Thyroid gland (tissue), 4 donors: ENCODE measurements around the gene STARD10. TPM values are rescaled to one million over a fixed set of nuclear protein-coding genes. Genes with fewer than 3 reads are reported as not detected.

Source experiments
- DNase-seq, 2 donors: peaks; one replicate each; pipeline ENCODE4 v3.0.0-alpha.2; 2019
- H3K27ac ChIP-seq, 3 donors: fragments of 200-600 bp; sonication (generic); 1 replicate in 2 of 3; 2 replicates in 1 of 3; pipeline ENCODE4 v1.5.1; 2016 to 2019; ENCODE audit warnings: mild to moderate bottlenecking in 1 of 3, moderate library complexity in 1 of 3
- H3K27me3 ChIP-seq: fragments of 200-600 bp; sonication (generic); one replicate; pipeline ENCODE4 v1.5.1; 2019
- H3K36me3 ChIP-seq, 2 donors: fragments of 200-600 bp; sonication (generic); one replicate each; pipeline ENCODE4 v1.5.1; 2016 to 2019
- H3K4me1 ChIP-seq, 2 donors: fragments of 200-600 bp; sonication (generic); one replicate each; pipeline ENCODE4 v1.5.1; 2017 to 2019
- H3K4me3 ChIP-seq, 3 donors: fragments of 200-600 bp; sonication (generic); replicated peaks in 1 of 3; 1 replicate in 2 of 3; 2 replicates in 1 of 3; pipeline ENCODE4 v1.5.1; 2016; ENCODE audit warnings: mild to moderate bottlenecking in 1 of 3
- H3K9me3 ChIP-seq: fragments of 200-600 bp; sonication (generic); one replicate; pipeline ENCODE4 v1.5.1; 2017
- CTCF ChIP-seq, 6 experiments: fragments of 200-600 bp in 3 of 6; fragments of 450-650 bp in 3 of 6; sonication (generic) in 3 of 6; IDR thresholded peaks; one replicate each; pipeline ENCODE4 v1.5.1; 2016 to 2019; ENCODE audit warnings: antibody characterized with exemption in 6 of 6, mild to moderate bottlenecking in 2 of 6, inconsistent platforms in 1 of 6, moderate library complexity in 1 of 6
- POLR2A ChIP-seq, 2 donors: fragments of 450-650 bp; IDR thresholded peaks; one replicate each; pipeline ENCODE4 v1.6.1; 2017; ENCODE audit warnings: antibody characterized with exemption in 2 of 2, mild to moderate bottlenecking in 2 of 2, moderate library complexity in 1 of 2
- WGBS, 2 donors: methylation state at CpG; one replicate each; pipeline ENCODE4 v1.1.5; 2017; 5-methylcytosine and 5-hydroxymethylcytosine counted together
- intact Hi-C: fragments of 100-400 bp; cut with DNase I; formaldehyde crosslinking; loops from one replicate; pipeline ENCODE4 v1.15.1; 2023
- total RNA-seq, 4 donors: library from RNA; depleted of rRNA; stranded (reverse); fragments of >200 nt; gene quantifications; one replicate each; pipeline ENCODE4 v1.2.3, GENCODE V29; 2016

Gene STARD10
- total RNA-seq, 4 donors from 2014 or later: 67.7 to 113 (median 82.0) TPM

GRCh38 chr11:72818971-72819370 is 25.1 kb upstream of the STARD10 start:
- WGBS, 2 donors: 82 to 87% methylated on average over 4 of the region's 4 CpGs
- intact Hi-C loops: no loop called here
- Histone ChIP-seq H3K27ac (no peak overlapping the region), H3K4me1 (peaks cover 17 to 29% of the 10 kb centered on the region in 2 donors), H3K36me3 (no peaks in the 10 kb centered on the region), H3K9me3 (no peaks in the 10 kb centered on the region), H3K27me3 (no peaks in the 10 kb centered on the region), H3K4me3 (no peak overlapping the region)
- TF ChIP-seq POLR2A (IDR thresholded peaks at IDR 0.05) (no peak), CTCF (IDR thresholded peaks at IDR 0.05) (no peak)
- no peak for DNase-seq

- intact Hi-C loops: no loop called here
- H3K4me3 ChIP-seq: no peak overlapping the region
- no peaks in the 10 kb centered on the region for H3K27me3 ChIP-seq
- WGBS, 2 donors: 97 to 99% methylated on average over 4 of the region's 4 CpGs
- H3K9me3 ChIP-seq: no peaks in the 10 kb centered on the region
- no peaks in the 10 kb centered on the region for H3K36me3 ChIP-seq
- no peak overlapping the region for H3K27ac ChIP-seq
- TF ChIP-seq POLR2A (IDR thresholded peaks at IDR 0.05): no peak
- TF ChIP-seq CTCF (IDR thresholded peaks at IDR 0.05): no peak
- no peak for DNase-seq
- H3K4me1 ChIP-seq: peaks cover 25 to 31% of the 10 kb centered on the region in 2 donors
Measured at GRCh38 chr11:72817966-72818365, 24.1 kb upstream of the STARD10 start.

DNA sequence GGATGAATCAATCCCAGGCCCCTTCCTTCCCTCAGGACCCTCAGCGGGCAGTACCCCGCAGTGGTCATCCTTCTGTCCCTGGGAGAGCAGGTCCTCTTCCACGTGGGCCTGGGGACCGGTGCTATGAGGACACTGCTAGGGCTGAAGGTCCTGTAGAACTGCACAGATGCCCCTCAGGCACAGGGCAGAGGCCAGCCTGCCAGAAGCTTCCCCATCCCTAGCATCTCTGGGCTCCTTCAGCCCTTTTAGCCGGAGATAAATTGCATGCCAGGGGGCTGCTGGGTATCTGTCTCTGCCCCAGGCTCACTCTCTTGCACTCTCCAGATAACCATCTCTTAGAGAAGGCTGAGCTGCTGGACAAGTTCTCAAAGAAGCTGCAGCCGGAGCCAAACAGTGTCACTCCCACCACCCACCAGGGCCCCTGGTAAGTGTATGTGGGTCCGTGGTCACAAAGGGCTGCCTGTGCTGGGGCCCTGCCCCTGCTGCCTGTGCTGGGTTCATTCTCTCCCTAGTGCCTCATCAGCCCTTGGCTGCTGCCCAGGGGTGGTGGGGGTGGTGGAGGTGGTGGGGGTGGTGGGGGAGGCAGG is 22.6 kb upstream of the STARD10 start:
- no peak for DNase-seq
- Histone ChIP-seq H3K4me3 (no peak overlapping the region), H3K4me1 (peaks cover 30 to 32% of the 10 kb centered on the region in 2 donors)

DNA sequence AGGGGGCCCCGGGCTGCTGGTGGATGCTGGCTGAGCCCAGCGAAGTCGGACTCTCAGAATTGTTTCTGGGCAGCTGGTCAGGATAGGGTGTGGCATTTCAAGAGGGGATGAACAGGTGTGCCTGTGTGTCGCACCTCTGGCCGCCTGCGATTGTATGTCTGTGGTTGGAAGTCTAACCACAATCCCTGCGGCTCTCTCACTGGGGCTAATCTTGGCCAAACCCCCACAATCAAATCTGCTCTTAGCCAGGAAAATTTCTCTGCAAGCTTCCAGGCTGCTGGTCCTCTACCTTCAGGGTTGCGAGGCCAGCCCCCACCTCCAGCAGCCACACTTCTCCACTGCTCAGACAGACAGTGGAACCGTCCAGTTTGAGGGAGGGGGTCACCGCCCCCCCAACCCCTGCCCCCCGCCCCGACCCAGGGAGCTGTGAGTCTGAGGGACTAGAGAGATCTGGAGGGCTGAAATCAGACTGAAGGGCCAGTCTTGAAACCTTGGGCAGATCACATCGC is 21.3 kb upstream of the STARD10 start:
- 16 to 18% methylated on average over 5 to 11 of the region's 13 CpGs for WGBS, 2 donors
- no peaks in the 10 kb centered on the region for H3K9me3 ChIP-seq
- no peak for TF ChIP-seq CTCF (IDR thresholded peaks at IDR 0.05)
- TF ChIP-seq POLR2A (IDR thresholded peaks at IDR 0.05): no peak
- H3K4me3 ChIP-seq: peak overlapping the region; percentile 63 to 81 (median 69)
- no peak for DNase-seq
- H3K36me3 ChIP-seq: no peaks in the 10 kb centered on the region
- intact Hi-C loops: no loop called here
- peak overlapping the region in 2 of 3 donors; percentile 87 to 98 for H3K27ac ChIP-seq
- peaks cover 24 to 30% of the 10 kb centered on the region in 2 donors for H3K4me1 ChIP-seq
- H3K27me3 ChIP-seq: no peaks in the 10 kb centered on the region

More for the DNA sequence above, 22.6 kb upstream of the STARD10 start:
- intact Hi-C loops: no loop called here
- H3K9me3 ChIP-seq: no peaks in the 10 kb centered on the region
- no peaks in the 10 kb centered on the region for H3K27me3 ChIP-seq
- no peaks in the 10 kb centered on the region for H3K36me3 ChIP-seq
- WGBS, 2 donors: 72 to 94% methylated on average over 2 to 3 of the region's 7 CpGs
- TF ChIP-seq POLR2A (IDR thresholded peaks at IDR 0.05) (no peak), CTCF (IDR thresholded peaks at IDR 0.05) (no peak)
- H3K27ac ChIP-seq: no peak overlapping the region

- H3K4me1 ChIP-seq: peaks cover 24 to 30% of the 10 kb centered on the region in 2 donors
- peak within 1 kb of the TSS; percentile 68 to 98 (median 87) for H3K27ac ChIP-seq
- no peaks in the 10 kb centered on the region for H3K27me3 ChIP-seq
- 0 to 2% methylated on average over 6 to 54 of the region's 75 CpGs for WGBS, 2 donors
- H3K36me3 ChIP-seq: no peaks in the 10 kb centered on the region
- TF ChIP-seq CTCF (IDR thresholded peaks at IDR 0.05): peak in 4 of 6 experiments; percentile 6 to 48 (median 32)
- TF ChIP-seq POLR2A (IDR thresholded peaks at IDR 0.05): peak; percentile 3 to 82
- intact Hi-C loops: no loop called here
- DNase-seq: peak; percentile 84 to 85
- H3K4me3 ChIP-seq: peak within 1 kb of the TSS; percentile 63 to 81 (median 69)
- H3K9me3 ChIP-seq: no peaks in the 10 kb centered on the region
Measured at GRCh38 chr11:72814286-72815109, 20.7 kb upstream of the STARD10 start, which contains the start of gene ATG16L2. TSS of gene ATG16L2 (plus strand) at chr11:72814411. CDS start at chr11:72814446, 35 bp downstream.
